ENCODE data around the gene PRM1.

PRM1 gene

GRCh38 chr16:11277607-11278337 is 3.4 kb downstream of the PRM1 start:
- TF ChIP-seq FOXP2 (optimal IDR thresholded peaks at IDR 0.05; ENCODE audit: borderline replicate concordance, extremely low read depth, extremely low read length, insufficient read depth) (no peak), SIN3A (IDR thresholded peaks at IDR 0.05; ENCODE audit: borderline replicate concordance, insufficient read depth, low read length) (no peak), REST (IDR thresholded peaks at IDR 0.05; ENCODE audit: insufficient read depth in 1 of 2, low read depth in 2 of 2, low read length in 2 of 2) (no peak), POLR2AphosphoS5 (IDR thresholded peaks at IDR 0.05; ENCODE audit: low read depth, low read length) (no peak)

- TF ChIP-seq POLR2AphosphoS5 (IDR thresholded peaks at IDR 0.05; ENCODE audit: low read depth, low read length) (no peak), SIN3A (IDR thresholded peaks at IDR 0.05; ENCODE audit: borderline replicate concordance, insufficient read depth, low read length) (no peak), FOXP2 (optimal IDR thresholded peaks at IDR 0.05; ENCODE audit: borderline replicate concordance, extremely low read depth, extremely low read length, insufficient read depth) (no peak)
Measured at GRCh38 chr16:11276896-11277593, 4.1 kb downstream of the PRM1 start.

- no peak for TF ChIP-seq POLR2AphosphoS5 (IDR thresholded peaks at IDR 0.05; ENCODE audit: low read depth, low read length)
- no peak for TF ChIP-seq TAF1 (IDR thresholded peaks at IDR 0.05; ENCODE audit: borderline replicate concordance, insufficient read depth, low read length)
- no peak for TF ChIP-seq REST (IDR thresholded peaks at IDR 0.05; ENCODE audit: insufficient read depth in 1 of 2, low read depth in 2 of 2, low read length in 2 of 2)
- no peak for TF ChIP-seq FOXP2 (optimal IDR thresholded peaks at IDR 0.05; ENCODE audit: borderline replicate concordance, extremely low read depth, extremely low read length, insufficient read depth)
- TF ChIP-seq SIN3A (IDR thresholded peaks at IDR 0.05; ENCODE audit: borderline replicate concordance, insufficient read depth, low read length): no peak
Measured at GRCh38 chr16:11276143-11276895, 4.8 kb downstream of the PRM1 start, which contains the start of gene PRM2. PRM2 (minus strand) TSS chr16:11276480; CDS start chr16:11276370, 110 bp downstream.

GRCh38 chr16:11274964-11275363 is 6.2 kb downstream of the PRM1 start:
- TF ChIP-seq SIN3A (IDR thresholded peaks at IDR 0.05; ENCODE audit: borderline replicate concordance, insufficient read depth, low read length): no peak
- TF ChIP-seq REST (IDR thresholded peaks at IDR 0.05; ENCODE audit: insufficient read depth in 1 of 2, low read depth in 2 of 2, low read length in 2 of 2): no peak
- TF ChIP-seq TAF1 (IDR thresholded peaks at IDR 0.05; ENCODE audit: borderline replicate concordance, insufficient read depth, low read length): no peak
- no peak for TF ChIP-seq FOXP2 (optimal IDR thresholded peaks at IDR 0.05; ENCODE audit: borderline replicate concordance, extremely low read depth, extremely low read length, insufficient read depth)
- no peak for TF ChIP-seq POLR2AphosphoS5 (IDR thresholded peaks at IDR 0.05; ENCODE audit: low read depth, low read length)

GRCh38 chr16:11273721-11274324 is 7.3 kb downstream of the PRM1 start:
- no peak for TF ChIP-seq POLR2AphosphoS5 (IDR thresholded peaks at IDR 0.05; ENCODE audit: low read depth, low read length)
- no peak for TF ChIP-seq FOXP2 (optimal IDR thresholded peaks at IDR 0.05; ENCODE audit: borderline replicate concordance, extremely low read depth, extremely low read length, insufficient read depth)
- TF ChIP-seq REST (IDR thresholded peaks at IDR 0.05; ENCODE audit: insufficient read depth in 1 of 2, low read depth in 2 of 2, low read length in 2 of 2): no peak
- no peak for TF ChIP-seq TAF1 (IDR thresholded peaks at IDR 0.05; ENCODE audit: borderline replicate concordance, insufficient read depth, low read length)
- no peak for TF ChIP-seq SIN3A (IDR thresholded peaks at IDR 0.05; ENCODE audit: borderline replicate concordance, insufficient read depth, low read length)
